GM18511 (cell line): ENCODE results near the gene COQ9.
"Not testable (repeated sequence)": the region's sequence is repeated elsewhere in the genome, so short reads cannot be mapped to it uniquely, and the experiment has no call there.

Experiments used
- ATAC-seq: cut with Tn5 transposase; IDR thresholded peaks from one replicate; pipeline ENCODE4 v1.9.1; 2021; ENCODE audit warnings: mild to moderate bottlenecking, moderate library complexity; ENCODE audit not compliant: unreplicated experiment

Gene COQ9

DNA sequence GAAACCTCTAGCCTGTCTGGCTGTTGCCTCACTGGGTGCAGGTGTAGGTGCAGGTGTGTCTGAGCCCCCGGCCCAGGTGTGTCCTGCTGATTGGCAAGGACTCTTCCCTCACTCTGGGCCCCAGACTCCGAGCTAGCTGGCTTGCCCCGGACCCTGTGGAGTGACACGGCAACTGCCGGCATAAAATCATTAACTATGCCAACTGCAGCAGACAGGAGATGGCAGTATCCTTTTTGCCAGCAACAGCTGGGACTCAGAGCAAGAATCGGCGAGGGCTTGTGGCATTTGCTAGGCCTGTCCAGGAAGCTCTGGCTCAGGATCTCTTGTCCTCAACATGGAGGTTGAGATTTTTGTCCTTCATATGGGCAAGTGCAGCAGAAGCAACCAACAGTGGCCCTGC lies 20.9 kb upstream of the COQ9 start:
- ATAC-seq, result no peak

DNA sequence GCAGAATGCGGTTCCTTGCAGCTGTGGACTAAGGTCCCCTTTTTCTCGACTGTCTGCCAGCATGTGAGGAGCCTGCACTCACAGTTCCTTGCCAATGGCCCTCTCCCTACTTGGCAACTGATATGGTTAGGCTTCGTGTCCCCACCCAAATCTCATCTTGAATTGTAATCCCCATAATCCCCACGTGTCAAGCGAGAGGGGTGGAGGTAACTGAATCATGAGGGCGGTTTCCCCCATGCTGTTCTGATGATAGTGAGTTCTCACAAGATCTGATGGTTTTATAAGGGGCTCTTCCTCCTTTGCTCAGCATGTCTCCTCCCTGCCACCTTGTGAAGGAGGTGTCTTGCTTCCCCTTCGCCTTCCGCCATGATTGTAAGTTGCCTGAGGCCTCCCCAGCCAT lies 20.0 kb upstream of the COQ9 start:
- no peak for ATAC-seq

DNA sequence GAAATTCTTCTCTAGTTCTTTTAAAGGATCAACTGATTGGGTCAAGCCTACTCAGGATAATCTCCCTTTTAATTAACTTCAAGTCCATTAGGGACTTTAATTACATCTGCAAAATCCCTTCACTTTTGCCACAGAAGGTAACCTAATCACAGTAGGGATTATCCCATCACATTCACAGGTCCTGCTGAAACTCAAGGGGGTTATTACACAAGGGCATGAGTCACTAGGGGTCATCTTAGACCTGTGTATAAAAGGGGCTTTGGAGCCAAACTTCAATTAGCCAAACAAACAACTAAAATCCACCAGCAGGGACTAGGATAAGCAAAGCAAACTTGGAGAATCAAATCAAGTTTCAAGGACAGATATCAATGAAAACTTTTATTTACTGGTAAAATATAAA lies 19.5 kb upstream of the COQ9 start:
- ATAC-seq, result no peak

DNA sequence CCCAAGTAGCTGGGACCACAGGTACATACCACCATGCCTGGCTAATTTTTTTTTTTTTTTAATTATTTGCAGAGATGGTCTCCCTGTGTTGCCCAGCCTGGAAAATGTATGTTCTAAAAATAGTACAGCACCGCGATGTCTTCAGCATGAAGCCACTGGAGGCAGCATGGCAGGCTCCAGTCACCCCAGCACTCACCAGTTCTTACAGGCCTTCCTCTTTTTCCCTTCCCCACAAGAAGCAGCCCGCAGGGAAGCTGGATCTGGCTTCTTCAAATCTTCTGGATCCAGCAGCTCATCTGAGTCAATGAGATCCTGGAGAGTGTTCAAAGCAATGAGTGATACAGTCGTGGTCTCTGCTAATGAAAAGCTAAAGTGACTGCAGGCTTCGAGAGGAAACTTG lies 16.3 kb upstream of the COQ9 start:
- no peak for ATAC-seq

DNA sequence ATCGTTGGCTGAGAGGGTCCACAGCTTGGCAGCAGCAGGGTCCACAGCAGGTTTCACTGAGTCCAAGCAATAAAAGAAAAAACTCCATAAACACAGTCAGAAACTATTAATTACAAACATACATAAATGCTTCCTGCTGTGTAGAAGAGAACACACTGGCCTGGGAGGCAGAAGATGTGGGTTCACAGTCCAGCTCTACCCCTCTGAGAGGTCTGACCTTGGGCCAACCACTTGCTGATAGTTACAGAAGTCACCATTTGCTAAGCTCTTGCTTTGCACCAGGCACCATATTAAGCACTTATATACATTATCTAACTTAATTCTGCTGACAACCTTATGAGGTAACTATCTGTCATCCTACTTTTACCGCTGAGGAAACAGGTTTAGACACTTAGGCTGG lies 14.8 kb upstream of the COQ9 start:
- ATAC-seq, result no peak

DNA sequence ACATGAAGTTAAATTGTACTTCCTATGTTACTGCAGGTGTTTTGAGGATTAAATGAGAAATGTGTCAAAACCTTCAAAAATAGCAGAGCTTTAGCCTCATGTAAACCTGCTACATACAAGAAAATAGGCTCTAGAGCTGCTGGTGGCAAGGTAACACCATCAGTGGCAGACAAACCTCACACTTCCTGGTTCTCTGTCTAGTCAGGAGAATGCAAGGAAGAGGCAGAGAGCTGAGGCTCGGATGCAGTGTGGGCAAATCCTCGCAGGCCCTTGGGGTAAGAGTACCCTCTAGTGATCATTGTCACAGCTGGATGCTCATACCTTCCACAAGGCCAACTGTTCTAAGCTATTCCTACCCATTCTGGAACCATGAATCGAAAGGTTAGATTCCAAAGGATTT lies 14.3 kb upstream of the COQ9 start:
- ATAC-seq, result no peak

DNA sequence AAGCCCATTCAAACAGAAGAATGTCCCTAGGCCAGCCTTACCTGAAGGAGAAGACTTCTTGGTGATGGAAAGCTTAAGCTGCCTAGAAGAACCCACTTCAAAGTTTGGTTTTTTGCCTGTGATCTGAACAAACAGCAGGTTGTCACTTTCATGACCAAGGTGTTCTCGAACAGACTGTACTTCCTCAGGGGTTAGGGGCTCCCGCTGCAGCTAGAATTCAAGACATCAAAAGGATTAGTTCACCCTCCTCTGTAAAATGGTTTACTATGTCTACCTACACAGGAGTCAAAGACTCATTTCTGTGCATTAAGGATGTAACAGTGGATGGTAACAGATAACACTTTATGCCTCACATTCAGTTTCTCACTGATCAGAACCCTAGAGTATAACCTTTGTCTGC lies 13.3 kb upstream of the COQ9 start:
- no peak for ATAC-seq

DNA sequence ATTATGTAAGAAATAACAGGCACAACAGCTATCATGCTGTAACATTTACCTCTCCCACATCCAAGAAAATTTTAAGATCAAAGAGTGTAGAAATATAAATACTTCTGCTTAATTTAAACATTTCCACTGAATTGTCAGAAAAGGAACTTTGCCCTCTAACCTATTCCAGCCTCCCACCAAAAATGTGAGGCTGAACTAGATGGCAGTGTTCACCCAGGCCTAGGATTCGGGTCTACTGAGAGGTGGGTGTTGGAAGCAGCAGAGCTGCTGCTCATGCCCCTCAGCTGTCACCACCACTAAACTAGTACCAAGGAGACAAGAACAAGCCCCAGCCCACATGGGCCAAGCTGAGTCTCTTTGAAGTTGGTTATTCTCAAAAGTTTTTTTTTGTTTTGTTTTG lies 11.4 kb upstream of the COQ9 start:
- no peak for ATAC-seq

DNA sequence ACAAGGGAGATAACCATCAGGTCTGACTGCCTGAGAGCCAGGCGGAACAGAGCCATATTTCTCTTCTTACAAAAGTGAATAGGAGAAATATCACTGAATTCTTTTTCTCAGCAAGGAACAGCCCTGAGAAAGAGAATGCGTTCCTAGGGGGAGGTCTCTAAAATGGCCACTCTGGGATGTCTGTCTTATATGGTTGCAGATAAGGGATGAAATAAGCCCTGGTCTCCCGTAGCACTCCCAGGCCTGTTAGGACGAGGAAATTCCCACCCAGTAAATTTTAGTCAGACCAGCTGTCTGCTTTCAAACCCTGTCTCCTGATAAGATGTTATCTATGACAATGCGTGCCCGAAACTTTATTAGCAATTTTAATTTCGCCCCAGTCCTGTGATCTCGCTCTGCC lies 7.3 kb upstream of the COQ9 start:
- ATAC-seq, result not testable (repeated sequence)

DNA sequence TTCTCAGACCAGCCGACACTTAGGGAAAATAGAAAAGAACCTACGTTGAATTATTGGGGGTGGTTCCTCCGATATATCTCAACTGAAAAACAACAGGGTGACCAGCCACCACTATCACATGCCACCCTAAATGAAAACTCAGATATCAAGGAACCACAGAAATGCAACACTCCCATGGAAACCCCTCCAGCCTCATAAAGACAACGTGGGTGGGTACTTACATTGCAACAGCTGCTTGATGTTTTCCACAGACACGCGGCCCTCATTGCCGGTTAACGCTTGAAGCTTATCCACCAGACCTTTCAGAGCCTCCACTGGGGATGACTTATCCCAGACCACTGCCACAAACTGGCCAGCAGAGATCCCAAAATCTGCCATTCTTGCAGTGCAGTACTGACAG lies 6.7 kb upstream of the COQ9 start:
- not testable (repeated sequence) for ATAC-seq

DNA sequence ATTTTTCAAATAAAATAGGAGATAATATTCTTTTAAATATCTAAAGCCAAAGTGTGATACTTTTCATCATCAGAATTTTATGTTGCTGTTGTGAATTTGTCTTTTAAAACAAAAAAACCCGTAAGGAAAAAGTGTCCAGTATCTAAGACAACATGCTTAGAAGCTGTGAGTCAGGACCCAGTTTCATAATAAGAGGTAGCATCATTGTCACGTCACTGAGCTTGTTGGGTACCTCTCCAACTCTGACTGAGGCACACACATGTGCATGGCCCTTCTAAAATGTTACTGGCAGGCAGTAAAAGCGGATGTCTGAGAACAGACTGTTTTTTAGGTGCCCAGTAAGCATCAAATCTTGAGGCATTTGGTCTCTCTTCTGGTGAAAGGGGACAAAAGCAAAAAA lies 2.6 kb upstream of the COQ9 start:
- ATAC-seq, result no peak

DNA sequence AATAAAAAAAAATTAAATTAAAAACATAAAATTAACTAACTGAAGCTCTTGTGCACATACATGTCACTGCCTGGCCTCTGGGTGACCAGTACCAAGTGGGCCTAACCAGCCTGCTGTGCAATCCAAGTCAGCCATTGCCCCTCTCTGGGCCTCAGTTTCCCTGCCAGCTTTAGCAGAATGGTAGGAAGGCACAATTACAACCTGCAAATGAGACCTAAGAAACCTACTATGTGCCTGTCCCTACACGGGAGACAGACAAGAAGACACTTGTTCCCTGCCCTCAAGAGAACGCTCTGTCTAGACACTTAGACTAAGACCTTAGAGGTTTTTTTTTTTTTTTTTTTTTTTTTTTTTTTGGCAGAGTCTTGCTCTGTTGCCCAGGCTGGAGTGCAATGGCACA lies 1.8 kb upstream of the COQ9 start:
- ATAC-seq, result no peak

DNA sequence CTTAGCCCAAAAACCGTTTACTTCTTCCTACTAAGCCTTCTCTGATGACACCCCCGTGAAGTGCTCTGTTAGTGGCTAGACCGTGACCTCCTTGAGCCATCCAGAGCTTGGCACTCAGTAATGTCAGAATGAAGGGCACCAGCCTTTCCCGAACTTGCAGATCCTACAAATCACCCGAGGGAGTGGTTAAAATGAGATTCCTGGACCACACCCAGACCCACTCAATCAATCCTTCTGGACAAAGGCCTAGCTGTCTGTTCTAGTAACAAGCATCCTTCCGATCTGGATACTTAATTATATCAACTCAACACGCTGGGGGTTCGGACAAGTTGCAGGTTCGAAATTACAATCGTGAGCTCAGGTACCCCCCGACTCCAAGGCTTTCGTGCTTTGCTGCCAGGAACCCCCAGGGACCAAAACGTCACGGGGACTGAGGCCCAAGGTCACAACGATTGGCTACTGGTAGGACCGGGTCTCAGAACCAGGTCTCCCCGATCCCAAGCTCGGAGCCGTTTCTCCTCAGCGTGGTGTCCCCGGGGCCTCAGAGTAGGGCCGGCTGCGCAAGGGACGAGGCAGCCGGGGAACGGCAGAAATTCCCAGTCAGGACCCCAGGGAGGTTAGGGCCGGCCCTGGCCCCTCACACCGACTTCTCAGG lies 621 bp upstream of the COQ9 start:
- peak; percentile 68 for ATAC-seq

DNA sequence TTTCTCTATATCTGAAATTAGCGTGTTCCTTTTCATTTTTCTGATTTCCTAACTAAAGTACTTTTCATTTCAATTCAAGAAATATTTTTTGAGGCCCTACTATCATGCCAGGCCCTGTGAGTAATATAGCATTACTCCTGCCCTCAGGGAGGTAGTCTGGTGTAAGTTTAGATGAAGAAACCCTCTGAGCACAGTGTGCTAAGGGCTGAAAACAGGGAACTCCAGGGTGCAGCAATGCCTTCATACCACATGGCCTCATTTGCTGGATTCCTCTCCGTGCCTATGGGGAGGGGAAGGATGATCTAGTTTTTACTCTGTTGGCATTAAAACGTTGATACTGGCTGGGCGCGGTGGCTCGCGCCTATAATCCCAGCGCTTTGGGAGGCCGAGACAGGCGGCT lies 4.7 kb downstream of the COQ9 start:
- no peak for ATAC-seq

DNA sequence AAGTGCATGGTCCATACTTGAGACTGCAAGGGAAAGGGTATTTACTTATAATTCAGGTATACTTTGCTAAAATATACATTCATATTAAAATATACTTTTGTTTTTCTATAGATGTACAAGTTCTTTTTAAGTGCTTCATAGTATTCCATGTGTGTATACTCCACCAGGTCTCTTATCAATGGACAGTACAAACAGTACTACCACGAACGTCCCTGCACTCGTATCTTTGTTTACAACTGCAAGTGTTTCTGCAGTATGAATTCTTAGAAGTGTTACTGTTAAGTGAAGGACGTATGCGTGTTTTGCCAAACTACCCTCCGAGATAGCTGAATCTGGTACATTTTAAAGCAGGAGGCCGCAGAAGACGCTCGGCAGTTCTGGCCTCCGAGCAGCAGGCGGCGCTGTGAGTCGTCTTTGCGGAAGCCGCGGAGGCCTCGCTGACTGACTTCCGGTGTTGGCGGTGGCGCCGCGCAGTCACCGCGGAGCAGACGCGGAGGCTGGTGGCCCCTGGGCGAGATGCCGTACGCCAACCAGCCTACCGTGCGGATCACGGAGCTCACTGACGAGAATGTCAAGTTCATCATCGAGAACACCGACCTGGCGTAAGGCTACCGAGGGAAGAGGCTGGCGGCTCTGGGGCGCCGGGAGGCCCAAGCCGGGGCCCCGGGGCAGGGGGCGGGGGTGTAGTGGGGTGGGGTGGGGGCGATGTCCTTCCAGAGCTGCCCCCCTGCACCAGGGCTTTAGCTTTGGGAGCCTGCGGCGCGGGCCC lies 15.1 kb downstream of the COQ9 start, which contains the start of gene POLR2C:
TSS of gene POLR2C (plus strand) at position 471 of the 769 bp plus-strand sequence. CDS start at position 517, 46 bp downstream.
- peak; percentile 97 for ATAC-seq

DNA sequence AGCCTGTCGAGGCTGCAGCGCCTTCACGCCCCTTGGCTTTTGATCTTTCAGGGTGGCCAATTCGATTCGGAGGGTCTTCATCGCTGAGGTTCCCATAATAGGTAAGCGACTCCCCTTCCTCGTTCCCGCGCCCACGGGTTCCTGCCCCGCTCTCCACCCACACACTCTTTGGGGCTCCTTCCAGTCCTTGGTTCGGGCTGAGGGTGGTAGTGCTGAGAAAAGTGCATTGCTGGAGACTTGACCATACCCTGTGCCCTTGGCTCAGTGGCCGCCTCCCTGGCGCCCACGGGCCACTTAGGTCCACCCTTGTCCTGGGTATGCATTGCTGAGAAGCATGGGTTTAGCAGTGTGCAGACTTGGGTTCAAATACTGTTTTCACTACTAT lies 15.7 kb downstream of the COQ9 start:
- ATAC-seq, result peak; percentile 34

DNA sequence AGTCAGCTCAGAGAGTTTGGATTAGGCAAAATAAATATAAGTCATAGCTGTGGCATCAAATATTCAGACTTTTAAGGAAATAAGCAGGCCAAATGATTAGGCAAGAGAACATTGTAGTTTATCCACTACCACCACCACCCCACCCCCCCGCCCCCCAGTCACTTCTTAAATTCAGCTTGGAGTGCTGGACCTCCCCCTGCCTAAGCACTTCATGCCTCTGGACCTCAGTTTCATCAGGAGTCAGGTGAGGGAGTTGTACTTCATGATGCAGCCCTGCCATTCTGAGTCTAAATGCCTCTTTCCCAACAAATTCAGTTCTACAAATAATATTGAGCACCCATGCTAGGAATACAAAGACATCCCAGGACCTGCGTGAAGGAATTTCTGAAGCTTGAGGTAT lies 17.2 kb downstream of the COQ9 start:
- ATAC-seq, result no peak

DNA sequence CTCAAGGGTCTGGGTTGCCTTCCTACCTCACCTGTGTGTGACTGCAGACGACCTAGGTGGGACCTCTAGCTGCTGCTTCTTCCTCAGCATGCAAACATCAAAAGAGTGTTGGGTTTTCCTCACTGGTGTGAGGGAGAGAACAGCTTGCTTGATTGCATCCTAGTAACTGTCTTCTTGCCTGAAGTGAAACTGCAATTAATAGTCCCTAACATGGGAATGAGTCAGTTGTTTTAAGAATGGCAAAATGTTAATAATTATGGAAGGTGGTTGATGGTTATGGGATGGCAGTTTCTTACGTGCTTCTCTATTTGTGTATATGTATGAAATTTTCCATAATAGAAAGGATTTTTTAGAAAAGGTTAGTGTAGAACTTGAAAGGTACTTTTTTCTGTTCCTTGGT lies 21.1 kb downstream of the COQ9 start:
- ATAC-seq, result no peak

DNA sequence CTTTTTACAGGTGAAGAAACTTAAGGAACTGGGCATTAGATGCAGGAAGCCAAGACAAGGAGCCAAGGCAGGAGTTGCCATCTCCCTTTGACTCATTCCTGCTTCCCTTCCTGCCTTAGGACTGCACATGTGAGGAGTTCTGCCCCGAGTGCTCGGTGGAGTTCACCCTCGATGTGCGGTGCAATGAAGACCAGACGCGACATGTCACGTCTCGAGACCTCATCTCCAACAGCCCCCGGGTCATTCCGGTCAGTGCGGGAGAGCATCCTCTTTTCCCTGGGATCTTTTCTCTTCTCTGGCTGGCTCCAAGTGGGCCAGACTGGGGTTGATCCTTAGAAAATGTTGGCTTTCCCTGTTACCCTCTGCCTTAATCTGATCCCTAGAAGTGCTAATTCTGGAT lies 21.8 kb downstream of the COQ9 start:
- ATAC-seq, result no peak

DNA sequence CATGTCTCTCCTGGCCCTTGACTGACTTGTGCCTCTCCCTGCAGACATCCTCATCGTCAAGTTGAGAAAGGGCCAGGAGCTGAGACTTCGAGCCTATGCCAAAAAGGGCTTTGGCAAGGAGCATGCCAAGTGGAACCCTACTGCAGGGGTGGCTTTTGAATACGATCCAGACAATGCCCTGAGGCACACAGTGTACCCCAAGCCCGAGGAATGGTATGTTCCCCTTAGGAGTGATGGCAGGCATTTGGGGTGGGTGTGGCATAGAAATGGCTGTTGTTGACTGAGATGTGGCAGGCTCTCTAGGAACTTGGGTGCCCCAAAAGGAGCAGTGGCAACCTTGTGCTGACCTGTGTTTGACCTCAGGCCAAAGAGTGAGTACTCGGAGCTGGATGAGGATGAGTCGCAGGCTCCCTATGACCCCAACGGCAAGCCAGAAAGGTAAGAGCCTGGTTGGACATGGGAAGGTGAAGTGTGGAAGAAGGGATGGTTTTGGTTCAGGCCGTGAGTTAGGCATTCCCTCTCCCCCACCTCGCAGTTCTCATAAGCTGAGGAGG lies 22.7 kb downstream of the COQ9 start:
- ATAC-seq, result no peak

DNA sequence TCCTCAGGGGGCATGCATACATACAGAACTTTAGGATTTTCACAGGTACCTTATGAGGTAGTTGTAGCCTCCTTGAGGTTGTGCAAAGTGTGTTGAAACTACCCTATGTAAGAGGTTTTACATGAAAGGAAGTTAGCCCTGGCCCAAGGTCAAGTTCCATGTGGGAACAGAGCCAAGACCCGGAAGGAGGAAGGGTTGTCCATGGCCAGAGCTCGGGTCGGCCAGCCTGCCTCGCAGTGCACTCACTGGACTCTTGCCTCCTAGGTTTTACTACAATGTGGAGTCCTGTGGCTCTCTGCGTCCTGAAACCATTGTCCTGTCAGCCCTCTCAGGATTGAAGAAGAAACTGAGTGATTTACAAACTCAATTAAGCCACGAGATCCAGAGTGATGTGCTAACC lies 23.4 kb downstream of the COQ9 start:
- no peak for ATAC-seq

DNA sequence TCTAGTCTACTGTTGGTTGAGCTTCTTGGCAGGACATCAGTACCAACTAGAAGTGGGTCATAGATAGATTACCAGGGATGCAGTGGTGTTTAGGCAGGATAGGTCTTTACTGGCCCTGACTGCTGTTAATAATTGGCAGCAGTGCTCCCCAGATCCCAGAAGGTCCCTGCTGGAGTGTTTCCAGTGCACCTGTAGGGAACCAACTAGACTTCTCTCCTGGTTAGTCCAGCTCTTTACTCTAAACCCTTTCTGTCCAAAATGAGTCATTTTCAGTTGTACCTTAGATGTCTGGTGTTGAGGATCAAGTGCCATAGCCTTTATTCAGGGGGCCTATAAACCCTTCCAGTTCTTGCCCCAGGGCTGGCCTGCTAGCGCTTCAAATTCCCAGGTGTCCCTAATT lies 23.9 kb downstream of the COQ9 start:
- ATAC-seq, result no peak
